ACC112 (cell line): ENCODE results near the gene SEMA3G.

Experiments
- H2AFZ ChIP-seq: fragments of 200-600 bp; sonication (generic); one replicate; pipeline ENCODE4 v1.6.0; 2017; ENCODE audit warnings: antibody characterized with exemption, low read length; ENCODE audit not compliant: unreplicated experiment
- H3K27ac ChIP-seq: fragments of 200-600 bp; sonication (generic); 2 replicates; pipeline ENCODE4 v1.5.1; 2014; ENCODE audit warnings: low read depth, mild to moderate bottlenecking, antibody characterized with exemption, low read length, moderate library complexity
- H3K27me3 ChIP-seq: fragments of 200-600 bp; sonication (generic); 2 replicates; pipeline ENCODE4 v1.6.1; 2014; ENCODE audit warnings: mild to moderate bottlenecking, antibody characterized with exemption, low read length, moderate library complexity, mixed read lengths; ENCODE audit not compliant: insufficient read depth
- H3K36me3 ChIP-seq: fragments of 200-600 bp; sonication (generic); 2 replicates; pipeline ENCODE4 v1.6.1; 2016; ENCODE audit warnings: mild to moderate bottlenecking, antibody characterized with exemption, low read length, moderate library complexity, mixed read lengths; ENCODE audit not compliant: insufficient read depth
- H3K4me1 ChIP-seq: fragments of 200-600 bp; sonication (generic); one replicate; pipeline ENCODE4 v1.6.1; 2016; ENCODE audit warnings: low read length, mixed read lengths; ENCODE audit not compliant: insufficient read depth, unreplicated experiment, control insufficient read depth
- H3K4me3 ChIP-seq: fragments of 200-600 bp; sonication (generic); 2 replicates; pipeline ENCODE4 v1.5.1; 2014; ENCODE audit warnings: mild to moderate bottlenecking, low read depth, low read length
- H3K79me2 ChIP-seq: fragments of 200-600 bp; sonication (generic); one replicate; pipeline ENCODE4 v1.6.0; 2016; ENCODE audit warnings: low read length; ENCODE audit not compliant: control insufficient read depth, unreplicated experiment, insufficient read depth

Gene SEMA3G

GRCh38 chr3:52487050-52487787 lies 42.3 kb upstream of the SEMA3G start:
- Histone ChIP-seq H3K79me2 (no peaks in the 10 kb centered on the region), H3K4me3 (no peak overlapping the region), H3K4me1 (no peaks in the 10 kb centered on the region), H3K36me3 (peaks cover 7% of the 10 kb centered on the region; the same call in 1 of the 2 replicates), H3K27ac (no peak overlapping the region), H3K27me3 (no peaks in the 10 kb centered on the region), H2AFZ (no peak overlapping the region)

GRCh38 chr3:52484680-52485461 lies 40.0 kb upstream of the SEMA3G start:
- H3K79me2 ChIP-seq = no peaks in the 10 kb centered on the region
- H3K27me3 ChIP-seq = no peaks in the 10 kb centered on the region
- H3K27ac ChIP-seq = no peak overlapping the region
- no peak overlapping the region for H2AFZ ChIP-seq
- peaks cover 7% of the 10 kb centered on the region; the same call in 1 of the 2 replicates for H3K36me3 ChIP-seq
- H3K4me3 ChIP-seq = no peak overlapping the region
- no peaks in the 10 kb centered on the region for H3K4me1 ChIP-seq

- H3K27me3 ChIP-seq = no peaks in the 10 kb centered on the region
- no peak overlapping the region for H2AFZ ChIP-seq
- peaks cover 7% of the 10 kb centered on the region; the same call in 1 of the 2 replicates for H3K36me3 ChIP-seq
- H3K4me1 ChIP-seq = no peaks in the 10 kb centered on the region
- no peak overlapping the region for H3K4me3 ChIP-seq
- no peaks in the 10 kb centered on the region for H3K79me2 ChIP-seq
- no peak overlapping the region for H3K27ac ChIP-seq
Observed at GRCh38 chr3:52483577-52484381, 38.9 kb upstream of the SEMA3G start.

GRCh38 chr3:52483081-52483480 lies 38.2 kb upstream of the SEMA3G start:
- Histone ChIP-seq H3K4me1 (no peaks in the 10 kb centered on the region), H3K36me3 (peaks cover 7% of the 10 kb centered on the region; the same call in 1 of the 2 replicates), H3K27ac (no peak overlapping the region)

GRCh38 chr3:52481819-52482521 lies 37.1 kb upstream of the SEMA3G start:
- Histone ChIP-seq H3K4me1 (no peaks in the 10 kb centered on the region), H3K79me2 (no peaks in the 10 kb centered on the region), H2AFZ (no peak overlapping the region), H3K27me3 (no peaks in the 10 kb centered on the region), H3K36me3 (peaks cover 7% of the 10 kb centered on the region; the same call in 1 of the 2 replicates), H3K4me3 (no peak overlapping the region), H3K27ac (no peak overlapping the region)

More at GRCh38 chr3:52483081-52483480, 38.2 kb upstream of the SEMA3G start:
- H3K4me3 ChIP-seq = no peak overlapping the region
- H3K27me3 ChIP-seq = no peaks in the 10 kb centered on the region
- H3K79me2 ChIP-seq = no peaks in the 10 kb centered on the region
- H2AFZ ChIP-seq = no peak overlapping the region

- Histone ChIP-seq H3K4me1 (no peaks in the 10 kb centered on the region), H2AFZ (no peak overlapping the region), H3K27ac (no peak overlapping the region), H3K27me3 (no peaks in the 10 kb centered on the region), H3K79me2 (no peaks in the 10 kb centered on the region), H3K36me3 (peaks cover 11% of the 10 kb centered on the region; the same call in 1 of the 2 replicates), H3K4me3 (no peak overlapping the region)
Observed at GRCh38 chr3:52480768-52481715, 36.1 kb upstream of the SEMA3G start.

GRCh38 chr3:52479877-52480575 lies 35.1 kb upstream of the SEMA3G start:
- Histone ChIP-seq H3K27ac (no peak overlapping the region), H3K36me3 (peaks cover 16% of the 10 kb centered on the region; the same call in 1 of the 2 replicates), H3K4me3 (no peak overlapping the region), H3K4me1 (no peaks in the 10 kb centered on the region), H3K79me2 (no peaks in the 10 kb centered on the region), H3K27me3 (no peaks in the 10 kb centered on the region), H2AFZ (no peak overlapping the region)

- H3K27me3 ChIP-seq = no peaks in the 10 kb centered on the region
- peaks cover 21% of the 10 kb centered on the region; the same call in 1 of the 2 replicates for H3K36me3 ChIP-seq
- H3K27ac ChIP-seq = no peak overlapping the region
- no peaks in the 10 kb centered on the region for H3K4me1 ChIP-seq
- no peak overlapping the region for H2AFZ ChIP-seq
- no peak overlapping the region for H3K4me3 ChIP-seq
- H3K79me2 ChIP-seq = no peaks in the 10 kb centered on the region
Observed at GRCh38 chr3:52479037-52479876, 34.4 kb upstream of the SEMA3G start.
